Nephron progenitor cell (in vitro differentiated cells): ENCODE data around the gene CDKN2C.

Experiments used
- DNase-seq: peaks from one replicate; pipeline ENCODE4 v3.0.0; 2021
- H3K27ac Mint-ChIP-seq: 2 replicates; pipeline ENCODE4 v1.8.0; 2021; ENCODE audit warnings: mild to moderate bottlenecking, moderate library complexity, mixed read lengths
- H3K27me3 Mint-ChIP-seq: 2 replicates; pipeline ENCODE4 v1.8.0; 2021; ENCODE audit warnings: mild to moderate bottlenecking, low read depth, mixed read lengths; ENCODE audit not compliant: poor library complexity
- H3K36me3 Mint-ChIP-seq: 2 replicates; pipeline ENCODE4 v1.8.0; 2021; ENCODE audit warnings: low read depth, mixed read lengths
- H3K4me1 Mint-ChIP-seq: 2 replicates; pipeline ENCODE4 v1.8.0; 2021; ENCODE audit warnings: mixed read lengths
- H3K4me3 Mint-ChIP-seq: 2 replicates; pipeline ENCODE4 v1.8.0; 2021; ENCODE audit warnings: mild to moderate bottlenecking, moderate library complexity, mixed read lengths
- H3K9me3 Mint-ChIP-seq: 2 replicates; pipeline ENCODE4 v1.8.0; 2021; ENCODE audit warnings: mild to moderate bottlenecking, moderate library complexity, mixed read lengths
- CTCF ChIP-seq: fragments of 200-600 bp; sonication (generic); IDR thresholded peaks from 2 replicates; pipeline ENCODE4 v1.5.0; 2021; ENCODE audit warnings: antibody characterized with exemption

CDKN2C gene

GRCh38 chr1:50972766-50973165 lies 2.7 kb downstream of the CDKN2C start:
- Mint-ChIP-seq H3K4me3 (no peak overlapping the region), H3K36me3 (no peaks in the 10 kb centered on the region), H3K4me1 (peaks cover 18% of the 10 kb centered on the region), H3K27me3 (peaks cover 96% of the 10 kb centered on the region), H3K9me3 (peaks cover 3% of the 10 kb centered on the region), H3K27ac (no peak overlapping the region)
- TF ChIP-seq CTCF, result no peak
- no peak for DNase-seq

GRCh38 chr1:50973255-50973654 lies 3.2 kb downstream of the CDKN2C start:
- Mint-ChIP-seq H3K27me3 (peaks cover 96% of the 10 kb centered on the region), H3K4me3 (no peak overlapping the region), H3K4me1 (peaks cover 19% of the 10 kb centered on the region), H3K27ac (no peak overlapping the region), H3K36me3 (no peaks in the 10 kb centered on the region), H3K9me3 (peaks cover 3% of the 10 kb centered on the region)
- DNase-seq, result no peak
- TF ChIP-seq CTCF, result no peak

GRCh38 chr1:50973875-50974617 lies 4.0 kb downstream of the CDKN2C start:
- Mint-ChIP-seq H3K27ac (no peak overlapping the region), H3K4me1 (peaks cover 26% of the 10 kb centered on the region), H3K9me3 (peaks cover 3% of the 10 kb centered on the region), H3K36me3 (no peaks in the 10 kb centered on the region), H3K27me3 (peaks cover 96% of the 10 kb centered on the region), H3K4me3 (no peak overlapping the region)
- DNase-seq, result no peak
- TF ChIP-seq CTCF, result no peak

GRCh38 chr1:50974618-50974935 lies 4.5 kb downstream of the CDKN2C start:
- Mint-ChIP-seq H3K4me3 (no peak overlapping the region), H3K9me3 (peaks cover 3% of the 10 kb centered on the region)
- no peak for TF ChIP-seq CTCF

GRCh38 chr1:50975436-50975835 lies 5.4 kb downstream of the CDKN2C start:
- H3K27ac Mint-ChIP-seq, result no peak overlapping the region
- H3K9me3 Mint-ChIP-seq, result no peaks in the 10 kb centered on the region
- no peak overlapping the region for H3K4me3 Mint-ChIP-seq
- peaks cover 97% of the 10 kb centered on the region for H3K27me3 Mint-ChIP-seq
- TF ChIP-seq CTCF, result no peak
- no peak for DNase-seq
- no peaks in the 10 kb centered on the region for H3K36me3 Mint-ChIP-seq
- H3K4me1 Mint-ChIP-seq, result peaks cover 19% of the 10 kb centered on the region

More at GRCh38 chr1:50974618-50974935, 4.5 kb downstream of the CDKN2C start:
- no peak for DNase-seq
- H3K36me3 Mint-ChIP-seq, result no peaks in the 10 kb centered on the region
- H3K27me3 Mint-ChIP-seq, result peaks cover 97% of the 10 kb centered on the region
- peaks cover 27% of the 10 kb centered on the region for H3K4me1 Mint-ChIP-seq
- no peak overlapping the region for H3K27ac Mint-ChIP-seq
